GM21825 (cell line): ENCODE measurements around the gene VCAM1.

Experiments used
- ATAC-seq: cut with Tn5 transposase; IDR thresholded peaks from one replicate; pipeline ENCODE4 v1.9.1; 2021; ENCODE audit warnings: mild to moderate bottlenecking, moderate library complexity; ENCODE audit not compliant: unreplicated experiment

VCAM1 gene

GRCh38 chr1:100722221-100722620 is 2.7 kb downstream of the VCAM1 start:
- no peak for ATAC-seq

DNA sequence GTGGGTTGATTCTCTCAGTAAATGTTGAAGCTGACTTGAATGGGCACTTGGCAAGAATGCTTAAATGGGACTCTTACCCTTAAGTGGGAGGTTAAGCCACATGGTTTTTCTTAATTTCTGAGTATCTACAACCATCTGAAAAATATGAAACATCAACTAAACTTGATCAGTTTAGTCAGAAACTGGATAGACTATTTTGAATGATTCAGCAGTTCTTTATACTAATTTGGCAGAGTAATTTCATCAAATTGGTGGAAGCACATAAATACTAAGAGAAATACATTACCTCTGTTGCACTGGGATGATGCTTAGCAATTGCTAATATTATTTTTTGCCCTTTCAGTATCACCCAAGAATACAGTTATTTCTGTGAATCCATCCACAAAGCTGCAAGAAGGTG is 4.7 kb downstream of the VCAM1 start:
- ATAC-seq = no peak

DNA sequence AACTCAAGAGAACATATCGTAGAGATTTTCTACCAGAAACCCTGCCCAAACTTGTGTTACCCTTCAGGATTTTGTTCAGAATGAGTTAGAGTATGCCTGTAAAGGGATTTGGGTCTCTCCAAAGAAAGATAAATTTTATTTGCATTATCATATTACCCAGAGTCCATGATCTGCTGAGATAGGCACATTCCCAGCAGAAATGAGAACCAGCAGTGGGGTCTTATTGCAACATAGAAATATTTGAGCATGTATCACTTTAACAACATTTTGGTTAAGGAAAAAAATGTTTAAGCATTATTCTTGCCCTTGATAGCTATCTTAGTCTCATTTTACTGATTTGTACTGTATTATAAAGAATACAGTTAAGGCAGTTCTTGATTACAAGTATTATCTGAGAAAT is 10.6 kb downstream of the VCAM1 start:
- ATAC-seq = no peak

- ATAC-seq = no peak
These were observed 11.8 kb downstream of the VCAM1 start for GRCh38 chr1:100731309-100731708.

DNA sequence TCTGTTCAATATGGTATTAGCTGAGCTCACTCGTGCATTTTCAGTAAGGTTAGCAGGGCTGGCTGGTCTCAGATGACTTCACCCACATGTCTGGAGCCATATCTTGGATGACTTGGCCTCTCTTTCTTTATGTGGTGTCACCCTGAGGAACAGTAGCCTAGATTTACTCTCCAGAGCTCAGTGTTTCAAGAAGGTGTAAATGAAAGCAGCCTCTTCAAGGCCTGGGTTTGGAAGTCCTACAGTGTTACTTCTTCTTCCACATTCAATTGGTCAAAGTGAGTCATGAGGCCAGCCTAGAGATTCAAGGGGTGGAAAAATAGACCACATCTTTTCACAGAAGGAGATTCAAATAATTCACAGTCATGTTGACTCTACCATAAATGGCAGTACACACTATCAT is 12.2 kb downstream of the VCAM1 start:
- no peak for ATAC-seq

GRCh38 chr1:100734676-100735075 is 15.1 kb downstream of the VCAM1 start:
- ATAC-seq = no peak

DNA sequence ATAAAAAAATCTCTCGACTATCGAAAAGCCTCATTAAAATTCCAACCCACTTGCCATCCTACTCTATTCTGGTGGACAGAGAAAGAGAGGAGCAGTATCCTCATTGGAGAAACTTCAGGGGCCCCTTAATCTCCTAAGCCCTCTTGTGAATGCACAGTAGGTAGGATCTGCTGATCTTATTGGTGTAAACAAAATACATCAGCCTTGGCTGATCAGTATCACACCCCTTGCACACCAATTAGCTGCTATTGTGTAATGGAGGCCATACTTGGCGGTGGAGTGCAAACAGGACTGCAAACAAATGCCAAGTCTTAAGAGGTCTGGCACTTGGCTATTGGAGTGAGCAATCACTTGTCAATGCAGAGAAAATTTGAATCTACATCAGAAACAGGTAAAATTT is 15.7 kb downstream of the VCAM1 start:
- no peak for ATAC-seq

GRCh38 chr1:100736324-100736723 is 16.8 kb downstream of the VCAM1 start:
- no peak for ATAC-seq

DNA sequence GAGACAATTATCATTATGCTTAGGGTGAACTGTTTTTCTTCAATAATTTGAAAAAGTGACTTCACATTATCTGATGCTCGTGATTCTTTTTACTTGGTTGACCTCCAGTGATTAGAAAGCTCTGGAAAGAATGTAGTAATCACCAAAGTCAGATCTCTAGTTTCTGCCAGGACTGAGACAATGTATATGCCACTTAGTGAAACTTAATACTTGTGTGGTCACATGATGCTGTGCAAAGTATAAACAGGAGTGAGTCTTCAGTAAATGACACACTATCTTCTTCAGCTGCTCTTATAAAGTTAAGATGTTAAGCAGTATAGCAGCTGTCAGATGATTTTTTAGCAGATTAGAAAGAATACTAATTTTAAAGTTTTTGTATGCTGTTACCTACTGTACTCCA is 17.2 kb downstream of the VCAM1 start:
- no peak for ATAC-seq

GRCh38 chr1:100746542-100746932 is 27.0 kb downstream of the VCAM1 start:
- no peak for ATAC-seq

- ATAC-seq = no peak
These were observed 28.2 kb downstream of the VCAM1 start for GRCh38 chr1:100747771-100748170.

DNA sequence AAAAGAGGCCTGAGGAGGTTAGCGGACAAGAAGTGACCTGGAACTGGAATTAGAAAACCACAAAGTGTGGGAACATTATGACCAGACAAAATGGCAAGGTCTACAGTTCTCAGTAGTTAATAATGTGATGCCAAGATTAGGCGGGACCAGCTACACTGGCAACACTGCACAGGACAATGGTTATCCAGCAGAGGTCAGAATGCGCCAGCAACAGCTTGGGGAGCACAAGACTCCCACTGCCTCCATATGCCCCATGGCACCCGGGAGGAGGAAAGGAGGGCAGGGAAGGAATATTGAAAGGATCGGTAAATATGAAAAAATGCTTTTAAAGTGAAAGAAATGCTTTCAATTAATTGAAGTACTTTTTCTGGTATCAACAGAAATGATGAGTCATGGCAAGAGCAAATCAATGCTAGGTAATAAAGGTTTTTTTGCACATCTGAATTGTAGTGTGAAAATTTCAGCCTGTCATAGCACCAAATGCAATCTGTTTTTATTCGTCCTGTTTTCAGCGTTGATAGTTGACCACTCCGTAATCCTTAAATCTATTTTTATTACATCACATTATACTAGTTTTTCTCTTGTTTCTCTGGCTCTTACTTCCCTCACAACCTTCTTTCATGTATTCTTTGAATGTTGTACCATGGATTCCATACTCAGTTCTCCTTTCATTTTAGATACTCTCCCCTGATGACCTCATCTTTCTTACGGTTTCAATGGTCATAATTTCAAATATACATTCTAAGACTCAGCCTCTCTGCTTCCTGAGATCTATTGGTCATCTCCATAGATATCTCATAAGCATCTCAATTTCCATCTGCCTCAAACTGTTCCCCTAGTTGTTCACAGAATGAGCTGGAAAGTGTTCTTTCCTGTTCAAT is 30.7 kb downstream of the VCAM1 start:
- no peak for ATAC-seq

DNA sequence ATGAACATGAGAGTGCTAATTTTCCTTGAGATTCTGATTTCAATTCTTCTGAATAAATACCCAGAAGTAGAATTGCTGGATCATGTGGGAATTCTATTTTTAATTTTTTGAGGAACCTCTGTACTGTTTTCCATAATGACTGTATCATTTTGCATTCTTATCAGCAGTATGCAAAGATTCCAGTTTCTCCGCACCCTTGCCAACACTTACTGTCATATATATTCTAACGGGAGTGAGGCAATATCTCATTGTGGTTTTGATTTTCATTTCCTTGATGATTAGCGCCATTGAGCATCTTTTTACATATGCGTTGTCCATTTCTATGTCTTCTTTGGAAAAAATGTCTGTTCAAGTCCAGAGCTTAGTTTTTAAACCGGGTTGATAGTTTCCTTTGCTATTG is 33.2 kb downstream of the VCAM1 start:
- no peak for ATAC-seq

GRCh38 chr1:100757946-100758345 is 38.4 kb downstream of the VCAM1 start:
- ATAC-seq = no peak

- no peak for ATAC-seq
These were observed 39.6 kb downstream of the VCAM1 start for GRCh38 chr1:100759188-100759587.

DNA sequence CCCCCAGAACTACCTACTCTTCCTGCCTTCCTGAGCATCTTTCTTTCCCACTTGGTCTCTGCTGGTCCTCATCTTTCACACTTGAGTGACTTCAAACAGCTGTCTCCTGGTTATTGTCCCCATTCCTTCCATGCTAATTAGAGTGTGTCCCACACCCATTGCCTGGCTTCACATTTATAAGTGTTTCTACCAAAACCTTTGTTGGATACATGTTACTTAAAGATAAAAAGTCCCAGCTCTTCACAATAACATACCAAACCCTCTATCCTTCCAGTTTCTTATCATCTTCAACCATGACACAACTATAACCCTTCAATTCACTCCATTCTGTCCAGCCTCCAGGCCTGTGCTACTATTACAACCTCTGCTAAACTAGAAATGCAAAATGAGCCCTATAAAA is 41.0 kb downstream of the VCAM1 start:
- ATAC-seq = no peak

- ATAC-seq = no peak
These were observed 42.9 kb downstream of the VCAM1 start for GRCh38 chr1:100762461-100762860.

- no peak for ATAC-seq
These were observed 47.8 kb downstream of the VCAM1 start for GRCh38 chr1:100767176-100767890.

GRCh38 chr1:100769323-100769722 is 49.8 kb downstream of the VCAM1 start:
- ATAC-seq = no peak

- no peak for ATAC-seq
These were observed 50.5 kb downstream of the VCAM1 start for GRCh38 chr1:100769906-100770646.

DNA sequence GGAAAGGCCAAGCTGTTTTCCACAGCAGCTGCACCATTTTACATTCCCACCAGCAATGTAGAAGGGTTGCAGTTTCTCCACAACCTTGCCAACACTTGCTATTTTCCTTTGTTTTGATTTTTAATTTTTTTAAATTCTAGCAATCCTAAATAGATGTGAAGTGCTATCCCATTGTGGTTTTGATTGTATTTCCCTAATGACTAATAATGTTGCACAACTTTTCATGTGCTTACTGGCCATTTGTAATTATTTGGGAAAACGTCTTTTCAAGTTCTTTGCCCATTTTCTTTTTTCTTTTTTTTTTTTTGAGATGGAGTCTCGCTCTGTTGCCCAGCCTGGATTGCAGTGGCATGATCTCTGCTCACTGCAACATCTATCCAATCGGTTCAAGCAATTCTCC is 53.9 kb downstream of the VCAM1 start:
- ATAC-seq = no peak

- ATAC-seq = no peak
These were observed 54.8 kb downstream of the VCAM1 start for GRCh38 chr1:100774370-100774769.
